ENCODE measurements around the gene SSU72.
"Not testable (repeated sequence)": the region's sequence is repeated elsewhere in the genome, so short reads cannot be mapped to it uniquely, and the experiment has no call there.

Gene SSU72

DNA sequence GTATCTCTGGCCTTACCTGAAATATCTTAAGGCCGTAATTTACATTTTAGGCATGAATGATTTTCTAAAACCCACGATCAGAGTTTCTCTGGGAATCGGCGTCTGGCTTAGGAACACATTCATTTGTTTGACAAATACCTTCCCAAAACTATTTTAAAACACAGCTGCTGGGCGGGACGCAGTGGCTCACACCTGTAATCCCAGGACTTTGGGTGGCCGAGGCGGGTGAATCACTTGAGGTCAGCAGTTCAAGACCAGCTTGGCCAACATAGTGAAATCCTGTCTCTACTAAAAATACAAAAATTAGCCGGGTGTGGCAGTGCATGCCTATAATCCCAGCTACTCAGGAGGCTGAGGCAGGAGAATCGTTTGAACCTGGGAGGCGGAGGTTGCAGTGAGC is 17.7 kb downstream of the SSU72 start:
- DNase-seq: not testable (repeated sequence)

DNA sequence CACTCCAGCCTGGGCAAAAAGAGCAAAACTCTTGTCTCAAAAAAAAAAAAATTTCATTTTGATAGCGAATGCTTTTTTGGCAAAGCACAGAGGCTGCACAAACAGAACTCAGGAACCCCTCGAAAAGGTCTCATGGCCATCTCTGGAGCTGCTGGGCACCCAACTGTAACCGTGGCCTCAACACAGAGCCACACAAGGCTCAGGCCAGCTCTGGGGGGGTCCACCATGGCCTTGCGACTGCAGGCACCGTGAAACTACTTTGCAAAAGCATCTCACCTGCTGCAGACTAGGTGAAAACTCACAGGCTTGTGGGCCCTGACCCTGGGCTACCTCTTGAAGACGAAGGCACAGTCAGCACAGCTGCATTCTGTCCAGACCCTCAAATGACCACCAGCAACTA is 18.2 kb downstream of the SSU72 start:
- no peak for DNase-seq

DNA sequence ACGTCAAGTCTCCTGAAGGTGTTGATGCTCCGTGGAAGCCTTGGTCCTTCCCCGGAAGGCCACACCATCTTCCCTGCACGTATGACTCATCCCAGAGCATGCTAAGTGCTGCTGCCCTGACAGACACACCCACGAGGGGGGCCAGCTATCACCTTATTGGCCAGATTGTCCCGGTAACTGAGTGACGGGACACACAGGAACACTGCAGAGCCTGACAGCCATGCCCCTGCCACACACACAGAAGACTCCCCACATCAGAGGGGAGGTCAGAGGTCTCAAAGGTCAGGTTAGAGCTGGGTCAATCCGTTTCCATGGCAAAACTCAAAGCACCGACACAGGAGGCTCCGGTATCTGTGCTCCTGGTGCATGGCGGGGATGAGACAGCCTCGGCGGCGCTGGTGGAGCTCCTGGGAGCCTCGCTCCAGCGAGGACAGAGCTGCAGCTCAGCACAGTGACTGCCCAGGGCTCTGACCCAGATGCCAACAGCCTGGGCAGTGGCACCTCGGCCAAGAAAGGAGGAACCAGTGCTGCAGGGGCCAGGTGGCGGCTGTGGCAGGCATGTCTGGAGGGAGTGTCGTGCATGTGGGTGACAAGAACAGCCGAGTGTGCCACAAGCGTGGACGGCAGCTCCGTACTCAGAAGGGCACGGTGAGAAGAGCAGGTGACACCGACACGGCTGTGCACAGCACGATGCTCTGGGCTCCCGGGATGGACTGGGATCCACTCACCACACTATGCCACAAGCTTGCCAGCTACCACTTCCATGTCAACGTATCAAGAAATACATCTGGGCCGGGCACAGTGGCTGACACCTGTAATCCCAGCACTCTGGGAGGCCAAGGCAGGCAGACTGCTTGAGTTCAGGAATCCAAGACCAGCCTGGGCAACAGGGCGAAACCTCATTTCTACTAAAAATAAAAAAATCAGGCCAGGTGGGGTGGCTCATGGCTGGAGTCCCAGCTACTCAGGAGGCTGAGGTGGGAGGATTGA is 19.4 kb downstream of the SSU72 start:
- no peak for DNase-seq

DNA sequence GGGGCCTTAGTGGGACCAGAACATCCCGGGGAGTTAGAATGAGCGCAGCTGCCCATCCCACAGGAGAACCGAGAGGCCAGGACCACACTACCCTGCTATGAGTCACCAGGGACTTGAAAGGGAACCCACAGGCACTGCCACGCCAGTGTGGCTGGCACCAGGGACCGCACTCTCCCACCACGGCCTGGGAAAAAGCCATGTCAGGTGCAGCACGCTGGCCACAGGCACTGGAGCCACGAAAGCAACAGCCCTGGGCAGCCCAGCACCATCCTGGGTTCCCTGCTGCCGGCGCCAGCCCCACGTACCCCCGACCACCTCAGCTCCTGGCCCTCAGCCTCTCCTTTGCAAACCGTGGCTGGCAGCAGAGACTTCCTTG is 20.1 kb downstream of the SSU72 start:
- DNase-seq: peak; percentile 20

DNA sequence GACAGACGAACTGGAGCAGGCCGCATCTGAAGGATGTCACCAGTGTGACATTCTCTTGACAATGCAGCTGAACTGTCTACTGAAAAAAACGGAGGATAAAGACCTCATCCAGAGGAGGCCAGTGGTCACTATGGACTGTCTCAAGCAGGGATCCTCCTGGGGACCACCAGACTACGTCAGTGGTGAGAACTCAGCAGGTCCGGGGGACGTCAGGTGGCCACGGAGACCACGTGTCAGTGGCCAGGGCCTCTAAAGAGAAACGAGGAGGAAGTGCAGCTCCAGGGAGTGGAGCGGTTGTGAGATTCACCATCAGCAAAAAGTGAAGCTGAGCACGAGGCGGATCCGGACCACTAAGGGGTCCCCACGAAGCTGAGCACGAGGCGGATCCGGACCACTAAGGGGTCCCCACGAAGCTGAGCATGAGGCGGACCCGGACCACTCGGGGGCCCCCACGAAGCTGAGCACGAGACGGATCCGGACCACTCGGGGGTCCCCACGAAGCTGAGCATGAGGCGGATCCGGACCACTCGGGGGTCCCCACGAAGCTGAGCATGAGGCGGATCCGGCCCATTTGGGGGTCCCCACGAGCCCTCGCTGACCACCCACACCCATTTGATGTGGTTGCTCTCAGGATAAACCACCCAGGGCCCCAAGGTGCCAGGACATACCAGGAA is 20.7 kb downstream of the SSU72 start:
- no peak for DNase-seq

DNA sequence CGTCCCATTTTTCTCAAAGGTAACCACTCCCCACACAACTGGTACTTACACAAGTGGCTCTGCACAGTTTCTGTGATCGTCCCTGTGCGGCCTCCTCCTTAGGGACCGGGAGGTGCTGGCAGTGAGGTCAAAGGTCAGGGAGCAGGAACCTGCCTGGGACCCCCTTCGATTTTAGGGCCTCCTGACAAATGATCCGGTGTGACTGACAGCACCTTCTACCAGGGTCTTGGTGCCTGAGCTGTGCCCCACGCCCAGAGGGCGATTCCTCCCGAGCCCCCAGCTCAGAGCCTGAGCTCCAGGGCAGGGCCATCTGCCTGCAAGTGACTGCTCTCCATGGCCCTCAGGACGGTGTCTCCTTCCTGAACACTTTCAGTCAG is 22.4 kb downstream of the SSU72 start:
- DNase-seq: no peak

DNA sequence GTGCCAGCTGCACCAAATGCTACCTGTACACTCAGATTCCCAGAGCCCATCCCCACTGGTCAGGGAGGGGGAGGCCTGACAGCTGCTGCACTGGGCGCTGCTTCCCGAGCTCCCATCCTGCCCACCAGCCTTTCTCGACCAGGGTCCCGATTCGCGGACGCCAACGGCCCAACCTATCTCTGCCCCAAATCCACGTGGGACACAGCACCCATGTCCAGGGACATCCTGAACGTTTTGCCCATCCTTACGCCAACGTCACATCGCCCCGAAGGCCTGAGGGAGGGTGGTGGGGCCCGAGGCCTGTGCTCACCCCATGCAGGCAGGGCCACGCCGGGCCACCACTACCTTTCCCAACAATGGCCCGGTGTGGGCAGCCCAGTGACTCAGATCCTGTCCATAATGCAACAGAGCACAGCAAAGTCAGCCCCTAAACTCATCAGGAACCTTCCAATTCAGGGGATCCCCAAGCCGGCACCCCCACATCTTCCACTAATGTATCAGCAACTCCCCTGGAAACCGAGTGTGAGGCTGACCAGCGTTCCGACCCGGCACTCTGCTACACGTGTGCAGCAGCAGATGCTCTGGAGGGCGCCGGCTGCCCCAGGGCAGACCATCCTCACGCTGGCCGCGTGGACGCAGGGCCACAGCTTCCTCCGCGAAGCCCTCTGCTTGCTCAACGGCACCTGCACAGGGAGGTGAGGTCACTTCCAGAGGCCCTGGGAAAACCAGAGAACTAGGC is 23.0 kb downstream of the SSU72 start:
- no peak for DNase-seq

DNA sequence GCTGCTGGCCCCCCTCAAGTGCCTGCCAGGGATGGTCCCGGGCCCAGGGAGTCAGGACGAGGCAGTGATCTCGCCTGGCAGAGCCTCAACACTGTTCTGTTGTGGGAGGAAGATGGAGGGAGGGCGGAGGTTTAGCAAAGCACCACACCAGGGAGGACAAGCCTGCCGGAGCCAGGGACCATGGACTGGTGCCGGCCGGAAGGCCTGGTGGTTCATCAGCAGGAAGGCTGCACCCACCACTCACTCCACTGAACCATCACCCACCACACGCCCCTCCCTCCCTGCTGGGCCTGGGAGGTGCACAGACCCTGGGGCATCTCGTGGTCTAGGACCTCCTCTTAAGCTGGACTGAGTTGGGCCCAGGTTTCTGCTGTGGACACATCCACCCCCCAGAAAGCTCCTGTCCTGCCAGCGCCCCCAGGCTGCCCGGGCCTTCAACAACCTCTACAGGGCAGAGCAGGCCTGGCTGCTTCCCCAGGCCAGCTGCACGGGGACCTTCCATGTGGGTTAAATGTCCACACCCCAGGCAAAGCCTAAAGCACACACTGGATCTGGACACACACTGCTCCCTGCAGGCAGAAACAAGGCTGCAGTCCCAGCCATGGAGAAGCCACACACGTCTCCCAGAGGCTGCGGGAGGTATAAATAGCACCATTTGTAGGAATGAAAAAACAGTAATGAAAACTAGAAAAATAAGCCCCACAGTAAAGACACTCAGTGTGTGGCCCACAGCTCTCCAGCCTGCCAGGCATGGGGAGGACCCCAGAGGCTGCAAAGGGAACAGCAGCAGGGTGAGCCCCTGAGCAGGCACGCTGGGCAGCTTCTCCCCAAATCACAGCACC is 23.9 kb downstream of the SSU72 start:
- no peak for DNase-seq

DNA sequence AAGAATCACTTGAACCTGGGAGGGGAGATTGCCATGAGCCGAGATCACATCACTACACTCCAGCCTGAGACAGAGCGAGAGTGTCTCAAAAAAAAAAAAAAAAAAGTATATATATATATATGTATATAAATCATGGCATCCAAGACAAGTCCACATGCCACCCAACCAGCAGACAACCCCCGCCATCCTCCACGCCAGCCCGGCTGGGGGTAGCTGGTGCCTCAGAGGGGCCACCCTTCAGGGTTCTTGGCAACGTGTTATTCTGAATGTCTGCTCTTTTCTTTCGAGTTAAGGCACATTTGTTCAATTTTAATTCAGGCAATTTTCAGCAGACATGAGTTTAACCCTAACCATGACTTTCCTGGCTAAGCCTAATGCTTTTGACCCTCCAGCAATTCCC is 24.6 kb downstream of the SSU72 start:
- no peak for DNase-seq

DNA sequence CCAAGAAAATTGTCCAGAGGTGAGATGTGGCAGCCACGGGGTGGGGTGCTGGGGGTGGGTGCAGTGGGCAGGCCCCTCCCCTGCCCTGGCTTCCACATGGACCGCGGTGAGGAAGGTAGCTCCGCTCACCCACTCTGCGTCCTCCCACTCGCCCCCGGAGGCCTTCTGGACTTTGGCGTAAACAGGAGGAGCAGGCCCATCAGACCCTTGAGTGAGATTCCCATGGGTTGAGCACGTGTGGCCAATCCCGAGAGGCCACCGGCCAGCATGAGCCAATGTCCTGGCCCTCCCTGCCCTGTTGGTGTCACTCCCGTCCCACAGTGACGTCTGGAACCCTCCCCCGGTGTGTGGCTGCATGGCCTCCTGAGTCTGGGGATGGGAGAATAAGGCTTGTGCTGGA is 26.1 kb downstream of the SSU72 start:
- no peak for DNase-seq

DNA sequence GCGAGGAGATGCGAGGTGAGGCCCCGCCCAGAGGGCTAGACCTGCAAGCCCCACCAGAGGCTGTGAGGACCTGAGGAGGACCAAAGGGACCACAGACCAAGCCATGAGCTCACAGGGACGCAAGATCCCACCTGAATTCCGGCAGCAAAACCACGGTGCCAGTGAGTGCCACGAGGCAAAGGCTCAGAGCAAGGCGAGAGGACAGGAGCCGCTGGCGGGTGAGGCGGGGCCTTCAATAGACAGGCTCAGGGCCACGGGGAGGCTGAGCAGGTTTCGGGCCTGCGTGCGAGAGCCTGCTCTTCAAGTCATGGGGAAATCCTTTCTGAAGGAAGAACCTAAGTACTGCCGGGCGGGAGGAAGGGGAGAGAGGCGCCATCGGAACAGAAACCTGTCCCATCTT is 27.2 kb downstream of the SSU72 start:
- DNase-seq: no peak

DNA sequence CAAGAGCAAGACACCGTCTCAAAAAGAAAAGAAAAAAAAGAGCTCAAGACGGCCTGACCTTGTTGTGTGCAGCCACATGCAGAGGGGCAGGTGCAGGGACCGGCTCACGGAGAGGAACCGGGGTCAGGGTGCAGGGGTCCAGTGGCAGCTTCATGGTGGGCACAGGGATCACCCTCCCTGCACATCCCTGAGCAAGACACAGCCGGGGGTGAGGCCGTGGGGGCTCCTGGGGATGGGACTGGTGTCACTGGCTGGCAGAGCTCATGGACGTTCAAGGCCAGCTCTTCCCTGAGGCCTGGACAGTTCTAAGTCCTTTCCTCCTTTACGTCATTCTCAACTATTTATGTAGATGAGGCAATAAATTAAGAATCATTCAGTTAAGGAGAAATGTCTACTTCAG is 27.7 kb downstream of the SSU72 start:
- DNase-seq: no peak

DNA sequence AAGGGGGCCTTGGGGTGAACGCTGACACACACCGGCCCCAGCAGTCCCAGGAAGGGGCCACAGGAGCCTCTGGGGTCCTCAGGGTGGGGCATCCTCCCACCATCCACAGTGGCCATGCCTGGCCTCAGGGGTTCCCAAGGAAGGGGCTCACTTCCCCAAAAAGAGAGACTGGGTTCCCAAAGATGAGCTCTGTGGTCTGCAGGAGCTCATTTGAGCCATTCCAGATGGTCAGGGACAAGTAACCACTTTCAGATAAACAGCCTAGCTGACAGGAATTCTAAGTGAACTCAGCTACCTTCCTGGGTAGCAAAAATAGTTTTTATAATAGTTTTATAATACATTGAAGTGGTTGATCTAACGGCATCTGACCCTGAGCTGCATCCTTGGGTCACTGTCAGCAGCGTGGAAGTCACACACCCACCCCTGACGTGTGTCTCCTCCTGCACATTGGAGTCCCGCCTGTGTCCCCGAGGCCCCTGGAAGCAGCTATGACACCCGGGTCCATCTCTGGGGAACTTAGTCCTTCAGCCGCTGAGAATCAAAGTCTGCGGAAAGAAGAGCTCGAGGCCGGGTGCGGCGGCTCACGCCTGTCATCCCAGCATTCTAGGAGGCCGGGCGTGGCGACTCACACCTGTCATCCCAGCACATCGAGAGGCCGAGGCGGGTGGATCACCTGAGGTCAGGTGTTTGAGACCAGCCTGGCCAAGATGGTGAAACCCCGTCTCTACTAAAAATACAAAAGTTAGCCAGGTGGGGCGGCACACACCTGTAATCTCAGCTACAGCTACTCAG is 28.5 kb downstream of the SSU72 start:
- no peak for DNase-seq

DNA sequence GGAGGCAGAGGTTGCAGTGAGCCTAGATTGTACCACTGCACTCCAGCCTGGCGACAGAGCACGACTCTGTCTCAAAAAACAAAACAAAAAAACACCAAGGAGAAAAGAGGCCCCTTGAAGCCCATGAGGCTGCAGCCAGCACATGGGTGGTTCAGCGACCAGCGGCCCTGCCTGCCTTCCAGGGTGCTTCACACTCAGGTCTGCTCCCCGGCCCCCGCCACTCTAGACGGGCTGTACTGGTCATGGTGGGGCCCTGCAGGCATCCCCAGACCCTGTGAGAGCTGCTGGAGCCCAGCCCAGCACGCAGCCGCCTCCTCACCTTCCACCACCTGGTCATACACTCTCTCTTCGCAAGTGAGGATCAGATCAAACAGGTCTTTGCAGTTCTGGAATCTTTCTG is 30.1 kb downstream of the SSU72 start:
- no peak for DNase-seq

DNA sequence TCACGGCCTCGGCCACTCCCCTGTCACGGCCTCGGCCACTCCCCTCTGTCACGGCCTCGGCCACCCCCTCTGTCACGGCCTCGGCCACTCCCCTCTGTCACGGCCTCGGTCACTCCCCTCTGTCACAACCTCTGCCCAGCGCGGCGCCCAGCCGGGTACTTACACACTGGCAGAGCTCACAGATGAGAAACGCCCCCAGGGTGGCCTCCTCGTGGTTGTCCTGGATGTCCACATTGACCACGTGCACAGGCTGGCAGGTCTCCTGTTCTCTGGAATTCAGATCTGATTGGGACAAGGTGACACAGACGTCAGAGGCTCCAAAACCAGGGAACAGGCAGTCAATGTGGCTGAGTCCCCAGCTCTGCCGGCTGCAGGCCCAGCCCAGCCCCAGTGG is 31.0 kb downstream of the SSU72 start:
- no peak for DNase-seq

DNA sequence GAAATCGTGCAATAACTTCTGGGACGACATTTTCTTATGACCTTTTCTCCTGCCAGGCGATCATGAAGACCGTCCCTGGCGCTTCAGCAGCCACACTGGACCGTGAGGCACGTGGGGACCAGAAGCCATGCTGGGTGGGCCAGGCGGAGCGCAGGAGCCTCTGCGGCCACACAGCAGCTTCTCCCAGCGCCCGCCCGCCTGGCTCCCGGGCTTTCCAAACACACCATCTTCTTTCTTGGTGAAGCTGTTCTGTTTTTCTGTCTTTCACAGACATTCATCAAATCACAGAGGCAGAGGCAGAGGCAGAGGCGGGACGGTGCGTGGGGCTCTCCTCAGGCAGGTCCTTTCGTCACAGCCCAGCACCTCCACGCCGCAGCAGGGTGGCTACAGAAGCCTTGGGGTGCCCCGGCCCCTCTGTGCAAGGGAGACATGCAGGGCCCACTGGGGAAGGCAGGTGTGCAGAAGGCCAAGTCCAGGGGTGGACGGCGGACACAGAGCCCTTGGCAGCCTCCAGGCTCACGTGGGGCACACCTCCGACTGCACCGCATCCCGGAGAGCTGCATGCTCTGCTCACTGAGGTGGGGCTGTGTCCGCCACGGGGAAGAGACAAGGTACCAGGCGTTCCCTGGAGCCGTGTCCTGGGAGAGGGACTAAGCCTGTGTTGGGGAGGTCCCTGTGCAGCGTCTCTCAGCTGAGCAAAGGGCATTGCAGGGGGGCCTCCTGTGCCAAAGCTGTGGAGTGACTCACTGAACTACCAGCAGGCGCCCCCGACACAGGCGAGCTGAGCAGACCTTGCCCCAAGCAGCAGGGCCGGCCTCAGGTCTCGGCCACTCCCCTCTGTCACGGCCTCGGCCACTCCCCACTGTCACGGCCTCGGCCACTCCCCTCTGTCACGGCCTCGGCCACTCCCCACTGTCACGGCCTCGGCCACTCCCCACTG is 31.6 kb downstream of the SSU72 start:
- DNase-seq: no peak

DNA sequence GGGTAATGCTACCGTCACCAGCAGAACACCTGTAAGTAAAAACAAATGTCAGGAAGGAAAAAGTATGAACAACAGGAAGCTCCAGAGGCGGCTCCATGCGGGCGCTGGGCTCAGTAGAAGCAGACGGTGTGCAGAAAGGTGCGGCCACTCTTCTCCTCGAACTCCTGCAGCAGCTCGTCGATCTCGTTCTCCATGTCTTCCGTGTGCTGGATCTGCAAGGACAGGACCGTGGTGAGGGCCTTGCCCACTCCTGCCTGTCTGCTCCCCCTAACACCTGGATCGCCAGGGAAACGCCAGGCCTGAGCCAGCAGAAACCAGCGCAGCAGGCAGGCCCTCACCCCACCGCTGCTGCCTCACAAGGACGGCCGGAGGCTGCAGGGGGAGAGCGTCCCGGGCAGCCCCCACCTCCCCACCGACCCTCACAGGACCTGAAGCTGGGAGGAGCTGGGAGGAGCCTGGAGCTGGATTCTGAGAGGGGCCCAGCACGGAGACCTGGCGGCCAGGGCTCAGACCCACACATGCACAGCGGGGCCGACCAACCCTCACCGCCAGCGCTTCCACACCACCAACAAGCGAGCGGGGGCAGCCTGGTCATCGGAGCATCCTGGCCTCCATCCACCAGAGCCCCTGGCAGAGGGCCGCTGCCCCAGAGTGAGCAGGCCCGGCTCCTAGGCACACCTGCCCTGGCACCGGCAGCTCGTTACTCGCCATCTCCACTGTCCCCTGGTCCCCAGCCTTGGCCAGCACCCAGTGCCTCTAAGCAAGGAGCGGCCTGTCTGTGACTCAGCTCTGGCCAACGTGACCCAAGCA is 32.5 kb downstream of the SSU72 start:
- no peak for DNase-seq

DNA sequence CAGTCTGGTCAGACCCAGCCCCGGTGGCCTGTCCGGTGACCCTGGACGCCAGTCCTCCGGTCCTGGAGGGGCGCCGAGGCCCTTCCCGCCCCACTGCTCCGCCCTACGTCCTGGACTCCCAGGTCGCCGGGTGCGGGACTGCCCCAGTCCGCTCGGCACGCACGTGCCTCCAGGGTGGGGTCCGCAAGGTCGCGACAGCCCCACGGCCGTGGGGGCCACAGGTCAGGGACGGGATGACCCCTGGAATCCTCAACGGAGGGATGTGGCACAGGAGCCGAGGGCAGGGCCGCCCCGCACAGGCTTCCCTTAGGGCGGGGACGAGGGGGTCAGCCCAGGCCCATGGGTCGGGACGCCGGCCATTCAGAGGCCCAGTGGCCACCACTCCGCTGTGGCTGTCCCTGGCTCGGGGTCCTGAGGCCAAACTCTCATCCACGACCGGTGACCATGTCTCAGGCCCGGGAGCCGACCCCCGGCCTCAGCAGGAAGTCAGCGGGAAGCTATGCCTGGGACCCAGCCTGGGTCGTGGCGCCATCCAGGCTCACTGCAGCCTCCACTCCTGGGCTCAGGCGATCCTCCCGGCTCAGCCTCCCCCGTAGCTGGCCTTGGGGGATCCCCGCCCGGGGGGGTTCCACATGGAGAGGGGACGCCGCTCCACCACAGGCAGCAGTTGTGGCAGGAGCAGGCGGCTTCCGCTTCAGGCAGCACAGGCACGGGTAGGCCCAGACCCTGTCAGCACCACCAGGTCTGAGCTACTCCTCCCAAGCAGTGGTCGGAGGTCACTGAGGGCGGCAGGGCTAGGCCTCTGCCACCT is 33.6 kb downstream of the SSU72 start:
- DNase-seq: no peak
